Transverse colon (tissue), 4 donors: Measurements from ENCODE around the gene ISOC1.

Experiments
- EP300 ChIP-seq: sonication (generic); formaldehyde crosslinking; IDR thresholded peaks from one replicate; pipeline ENCODE4 v1.6.1; 2017; ENCODE audit warnings: antibody characterized with exemption, low read depth
- POLR2A ChIP-seq: fragments of 450-650 bp; IDR thresholded peaks from one replicate; pipeline ENCODE4 v1.6.1; 2016; ENCODE audit warnings: antibody characterized with exemption, mild to moderate bottlenecking, moderate library complexity
- POLR2AphosphoS5 ChIP-seq, 3 donors: sonication (generic); formaldehyde crosslinking; IDR thresholded peaks; one replicate each; pipeline ENCODE4 v1.6.1; 2016; ENCODE audit warnings: antibody characterized with exemption in 3 of 3
- TF ChIP-seq, protein P1 (sequence below), 5 experiments: fragments of 200-600 bp in 3 of 5; fragments of 450-650 bp in 2 of 5; sonication (generic) in 3 of 5; IDR thresholded peaks; 1 replicate in 2 of 5; 2 replicates in 3 of 5; pipeline ENCODE4 v1.5.1; 2016 to 2017; ENCODE audit warnings: antibody characterized with exemption in 5 of 5, inconsistent platforms in 3 of 5, mild to moderate bottlenecking in 2 of 5, moderate library complexity in 1 of 5

GRCh38 chr5:129104915-129105455, 10.4 kb downstream of the ISOC1 start:
- TF ChIP-seq, protein P1, sequence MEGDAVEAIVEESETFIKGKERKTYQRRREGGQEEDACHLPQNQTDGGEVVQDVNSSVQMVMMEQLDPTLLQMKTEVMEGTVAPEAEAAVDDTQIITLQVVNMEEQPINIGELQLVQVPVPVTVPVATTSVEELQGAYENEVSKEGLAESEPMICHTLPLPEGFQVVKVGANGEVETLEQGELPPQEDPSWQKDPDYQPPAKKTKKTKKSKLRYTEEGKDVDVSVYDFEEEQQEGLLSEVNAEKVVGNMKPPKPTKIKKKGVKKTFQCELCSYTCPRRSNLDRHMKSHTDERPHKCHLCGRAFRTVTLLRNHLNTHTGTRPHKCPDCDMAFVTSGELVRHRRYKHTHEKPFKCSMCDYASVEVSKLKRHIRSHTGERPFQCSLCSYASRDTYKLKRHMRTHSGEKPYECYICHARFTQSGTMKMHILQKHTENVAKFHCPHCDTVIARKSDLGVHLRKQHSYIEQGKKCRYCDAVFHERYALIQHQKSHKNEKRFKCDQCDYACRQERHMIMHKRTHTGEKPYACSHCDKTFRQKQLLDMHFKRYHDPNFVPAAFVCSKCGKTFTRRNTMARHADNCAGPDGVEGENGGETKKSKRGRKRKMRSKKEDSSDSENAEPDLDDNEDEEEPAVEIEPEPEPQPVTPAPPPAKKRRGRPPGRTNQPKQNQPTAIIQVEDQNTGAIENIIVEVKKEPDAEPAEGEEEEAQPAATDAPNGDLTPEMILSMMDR (IDR thresholded peaks at IDR 0.05): no peak
- TF ChIP-seq POLR2AphosphoS5 (IDR thresholded peaks at IDR 0.05): no peak
- TF ChIP-seq POLR2A: no peak
- no peak for TF ChIP-seq EP300
